Natural killer cell (primary cell): ENCODE measurements around the gene FGB. TPM values are rescaled to one million over a fixed set of nuclear protein-coding genes. Genes with fewer than 3 reads are reported as not detected.

ENCODE experiments used
- ATAC-seq, 3 donors: fragments of 150-1000 bp in 2 of 3; fragments of 200-7000 bp in 1 of 3; cut with Tn5 transposase; 1 replicate in 1 of 3; 2 replicates in 2 of 3; pipeline ENCODE4 v1.10.0; 2021; ENCODE audit warnings: mild to moderate bottlenecking in 2 of 3, moderate library complexity in 2 of 3
- DNase-seq, 2 donors: peaks; one replicate each; pipeline versions ENCODE4 v3.0.0 to v3.0.0-alpha.2; 2013 to 2021; ENCODE audit warnings: mixed read lengths in 1 of 2
- H3K27ac ChIP-seq: one replicate; pipeline ENCODE4 v1.5.1; 2013; ENCODE audit warnings: mild to moderate bottlenecking, low read length
- H3K27me3 ChIP-seq: one replicate; pipeline ENCODE4 v1.6.1; 2013; ENCODE audit warnings: low read length; ENCODE audit not compliant: control insufficient read depth, insufficient read depth
- H3K36me3 ChIP-seq: one replicate; pipeline ENCODE4 v1.6.1; 2013; ENCODE audit warnings: low read length; ENCODE audit not compliant: control insufficient read depth, insufficient read depth
- H3K4me1 ChIP-seq: one replicate; pipeline ENCODE4 v1.6.1; 2013; ENCODE audit warnings: low read length; ENCODE audit not compliant: control insufficient read depth, insufficient read depth
- H3K4me3 ChIP-seq: one replicate; pipeline ENCODE4 v1.5.1; 2013; ENCODE audit warnings: low read length
- H3K9me3 ChIP-seq: one replicate; pipeline ENCODE4 v1.6.1; 2013; ENCODE audit warnings: low read length; ENCODE audit not compliant: control insufficient read depth, insufficient read depth
- H3K27ac Mint-ChIP-seq, 2 donors: one replicate each; pipeline ENCODE4 v1.8.0; 2022; ENCODE audit warnings: mild to moderate bottlenecking in 2 of 2, mixed read lengths in 2 of 2, moderate library complexity in 1 of 2
- H3K27me3 Mint-ChIP-seq, 2 donors: one replicate each; pipeline ENCODE4 v1.8.0; 2022; ENCODE audit warnings: low read depth in 2 of 2, mixed read lengths in 2 of 2
- H3K36me3 Mint-ChIP-seq: one replicate; pipeline ENCODE4 v1.8.0; 2022; ENCODE audit warnings: mixed read lengths
- H3K4me1 Mint-ChIP-seq, 2 donors: one replicate each; pipeline ENCODE4 v1.8.0; 2022; ENCODE audit warnings: mixed read lengths in 2 of 2
- H3K4me3 Mint-ChIP-seq: one replicate; pipeline ENCODE4 v1.8.0; 2022; ENCODE audit warnings: mild to moderate bottlenecking, moderate library complexity, mixed read lengths
- H3K9me3 Mint-ChIP-seq, 2 donors: one replicate each; pipeline ENCODE4 v1.8.0; 2022; ENCODE audit warnings: mixed read lengths in 2 of 2
- WGBS: methylation state at CpG from one replicate; pipeline ENCODE4 v1.1.7; 2013; ENCODE audit warnings: missing lambda C conversion rate; ENCODE audit not compliant: insufficient coverage; 5-methylcytosine and 5-hydroxymethylcytosine counted together
- intact Hi-C: fragments of 100-400 bp; cut with micrococcal nuclease; formaldehyde crosslinking; loops from one replicate; pipeline ENCODE4 v1.14.2; 2022
- total RNA-seq, 4 donors: library from RNA; stranded (reverse); fragments of 120-200 nt in 1 of 4; gene quantifications; one replicate each; pipeline versions ENCODE4 v1.2.3 to v1.2.4, GENCODE V29; 2013 to 2022
- TF ChIP-seq, protein P1 (sequence below): fragments of 200-600 bp; IDR thresholded peaks from one replicate; pipeline ENCODE4 v1.8.0; 2022; ENCODE audit warnings: antibody characterized with exemption

FGB gene
- total RNA-seq, 3 donors from 2014 or later (not counting 1 experiment from before 2014, with no cell fraction given), result not detected

DNA sequence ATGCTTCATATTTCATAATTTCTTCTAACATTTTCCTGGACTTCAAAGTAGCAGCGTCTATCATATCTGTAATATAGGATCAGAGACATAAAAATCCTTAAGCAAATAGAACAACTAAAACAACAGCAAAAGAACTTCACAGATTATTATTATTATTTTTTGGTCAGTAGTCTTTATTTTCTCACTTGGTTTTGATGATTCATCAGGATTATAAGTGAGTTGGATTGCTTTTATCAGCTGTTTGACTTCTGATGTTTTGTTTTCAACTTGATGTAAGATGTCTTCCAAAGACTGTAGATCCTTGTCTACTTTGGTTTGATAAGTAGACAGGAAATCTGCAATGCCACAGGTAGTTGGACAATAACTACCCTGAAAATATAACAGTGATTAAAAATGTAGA lies 49.0 kb downstream of the FGB start:
- Histone ChIP-seq H3K36me3 (no peaks in the 10 kb centered on the region), H3K4me1 (peaks cover 3% of the 10 kb centered on the region), H3K27me3 (no peaks in the 10 kb centered on the region), H3K27ac (no peak overlapping the region), H3K9me3 (no peaks in the 10 kb centered on the region), H3K4me3 (no peak overlapping the region)
- Mint-ChIP-seq H3K4me1 (peaks cover 7 to 8% of the 10 kb centered on the region in 2 donors), H3K36me3 (no peaks in the 10 kb centered on the region), H3K4me3 (no peak overlapping the region), H3K27ac (no peak overlapping the region), H3K27me3 (peaks cover 7 to 14% of the 10 kb centered on the region in 2 donors), H3K9me3 (no peaks in the 10 kb centered on the region)
- no peak for DNase-seq
- intact Hi-C loops, result no loop called here
- no CpG with 5 or more reads among the region's 1 CpG for WGBS
- TF ChIP-seq, protein P1, sequence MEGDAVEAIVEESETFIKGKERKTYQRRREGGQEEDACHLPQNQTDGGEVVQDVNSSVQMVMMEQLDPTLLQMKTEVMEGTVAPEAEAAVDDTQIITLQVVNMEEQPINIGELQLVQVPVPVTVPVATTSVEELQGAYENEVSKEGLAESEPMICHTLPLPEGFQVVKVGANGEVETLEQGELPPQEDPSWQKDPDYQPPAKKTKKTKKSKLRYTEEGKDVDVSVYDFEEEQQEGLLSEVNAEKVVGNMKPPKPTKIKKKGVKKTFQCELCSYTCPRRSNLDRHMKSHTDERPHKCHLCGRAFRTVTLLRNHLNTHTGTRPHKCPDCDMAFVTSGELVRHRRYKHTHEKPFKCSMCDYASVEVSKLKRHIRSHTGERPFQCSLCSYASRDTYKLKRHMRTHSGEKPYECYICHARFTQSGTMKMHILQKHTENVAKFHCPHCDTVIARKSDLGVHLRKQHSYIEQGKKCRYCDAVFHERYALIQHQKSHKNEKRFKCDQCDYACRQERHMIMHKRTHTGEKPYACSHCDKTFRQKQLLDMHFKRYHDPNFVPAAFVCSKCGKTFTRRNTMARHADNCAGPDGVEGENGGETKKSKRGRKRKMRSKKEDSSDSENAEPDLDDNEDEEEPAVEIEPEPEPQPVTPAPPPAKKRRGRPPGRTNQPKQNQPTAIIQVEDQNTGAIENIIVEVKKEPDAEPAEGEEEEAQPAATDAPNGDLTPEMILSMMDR, result no peak
- no peak for ATAC-seq

DNA sequence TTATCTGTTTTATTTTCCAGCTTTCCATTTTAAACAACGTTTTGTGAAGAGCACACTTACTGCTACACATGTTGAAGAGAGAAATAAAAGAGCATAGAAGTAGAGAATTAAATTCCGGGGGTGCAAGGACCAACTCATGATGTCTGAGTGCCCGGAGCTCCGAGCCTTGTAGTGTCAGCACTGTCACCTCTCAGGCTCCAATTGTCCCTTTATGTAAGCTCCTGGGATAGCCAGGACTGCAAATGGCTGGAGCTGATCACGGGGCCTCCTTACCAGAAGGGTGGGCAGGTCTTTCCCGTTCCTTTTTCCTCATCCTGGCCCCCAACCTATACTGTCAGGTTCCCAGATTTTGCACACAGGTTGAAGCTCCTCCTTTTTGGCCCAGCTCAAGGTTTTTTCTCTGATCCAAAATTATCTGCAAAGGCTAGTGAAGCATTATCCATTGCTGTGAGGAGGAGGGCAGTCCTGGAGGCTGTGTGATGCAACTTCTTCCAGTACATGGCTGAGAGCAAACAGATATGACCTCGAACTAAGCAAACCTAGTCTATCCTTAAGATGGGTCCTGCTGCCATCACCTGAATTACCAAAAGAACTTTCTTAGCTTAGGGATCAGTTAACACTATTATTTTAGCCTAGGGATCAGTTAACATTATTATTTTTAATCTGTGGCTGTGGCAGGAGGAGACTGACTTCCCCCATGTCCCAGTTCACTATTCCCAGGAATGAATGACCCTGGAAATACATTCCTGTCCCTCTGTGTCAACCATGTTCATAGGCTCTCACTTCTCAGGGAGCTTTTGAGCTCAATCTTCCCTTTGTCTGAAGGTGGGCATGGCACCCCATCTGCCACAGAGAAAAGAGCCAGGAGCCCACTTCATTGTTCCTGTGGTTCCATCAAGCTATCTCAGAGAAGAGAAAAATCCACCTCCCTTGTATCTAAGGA lies 49.9 kb downstream of the FGB start, which contains the start of gene FGG:
FGG (minus strand) TSS at position 185 of the 943 bp plus-strand sequence; CDS start at position 138, 47 bp downstream.
- Mint-ChIP-seq H3K27me3 (peaks cover 7 to 8% of the 10 kb centered on the region in 2 donors), H3K4me1 (peaks cover 8 to 10% of the 10 kb centered on the region in 2 donors), H3K27ac (no peak within 1 kb of the TSS), H3K9me3 (no peaks in the 10 kb centered on the region), H3K36me3 (no peaks in the 10 kb centered on the region), H3K4me3 (no peak within 1 kb of the TSS)
- intact Hi-C loops, result no loop called here
- Histone ChIP-seq H3K4me1 (peaks cover 3% of the 10 kb centered on the region), H3K9me3 (no peaks in the 10 kb centered on the region), H3K4me3 (no peak within 1 kb of the TSS), H3K27ac (no peak within 1 kb of the TSS), H3K36me3 (no peaks in the 10 kb centered on the region), H3K27me3 (no peaks in the 10 kb centered on the region)
- WGBS, result 81% methylated on average over 6 of the region's 7 CpGs
- DNase-seq (no peak), ATAC-seq (no peak)
- TF ChIP-seq, protein P1, result no peak

DNA sequence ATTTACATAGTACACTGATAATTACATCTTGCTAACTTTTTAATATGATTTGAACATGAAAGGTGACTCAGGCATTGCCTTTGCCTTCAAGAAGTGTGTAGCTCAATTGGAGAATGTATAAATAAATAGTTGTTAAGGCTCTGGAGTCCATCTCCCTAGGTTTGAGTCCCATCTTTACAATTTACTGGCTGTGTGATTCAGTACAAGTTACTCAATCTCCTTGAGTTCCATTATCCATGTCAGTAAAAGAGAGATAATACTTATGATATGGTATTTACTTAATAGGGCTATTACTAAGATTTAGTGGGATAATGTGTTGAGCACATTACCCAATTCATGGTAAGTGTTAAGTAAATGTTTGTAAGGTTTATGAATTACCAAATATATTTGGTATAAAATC lies 51.5 kb downstream of the FGB start:
- no peaks in the 10 kb centered on the region for H3K27me3 Mint-ChIP-seq
- Histone ChIP-seq H3K4me1 (peaks cover 3% of the 10 kb centered on the region), H3K4me3 (no peak overlapping the region), H3K36me3 (no peaks in the 10 kb centered on the region), H3K9me3 (no peaks in the 10 kb centered on the region), H3K27me3 (no peaks in the 10 kb centered on the region), H3K27ac (no peak overlapping the region)
- DNase-seq, result no peak
- H3K4me1 Mint-ChIP-seq, result peaks cover 8 to 10% of the 10 kb centered on the region in 2 donors
- TF ChIP-seq, protein P1, result no peak
- no peak overlapping the region for H3K27ac Mint-ChIP-seq
- no peaks in the 10 kb centered on the region for H3K36me3 Mint-ChIP-seq
- intact Hi-C loops, result no loop called here
- no peak overlapping the region for H3K4me3 Mint-ChIP-seq
- H3K9me3 Mint-ChIP-seq, result no peaks in the 10 kb centered on the region
- ATAC-seq, result no peak
